ENCODE results near the gene PDZK1.
"Not testable (repeated sequence)": the region's sequence is repeated elsewhere in the genome, so short reads cannot be mapped to it uniquely, and the experiment has no call there.

GRCh38 chr1:145636237-145636636 lies 70.9 kb downstream of the PDZK1 start:
- not testable (repeated sequence) for TF ChIP-seq EP300, CTCF (IDR thresholded peaks at IDR 0.05)
